Activated CD4-positive, alpha-beta T cell treated with anti-CD3 and anti-CD28 coated beads, Interleukin-2, amount 50 U/mL, for 48 hours (primary cell): ENCODE results near the gene KLRD1.
"Not testable (repeated sequence)": the region's sequence is repeated elsewhere in the genome, so short reads cannot be mapped to it uniquely, and the experiment has no call there.

Source experiments
- DNase-seq, 2 experiments: peaks; one replicate each; pipeline ENCODE4 v3.0.0-alpha.2; 2020

Gene KLRD1

GRCh38 chr12:10369557-10370415 is 62.1 kb downstream of the KLRD1 start:
- DNase-seq: no peak

- not testable (repeated sequence) for DNase-seq
Measured at GRCh38 chr12:10371893-10372535, 64.3 kb downstream of the KLRD1 start.

GRCh38 chr12:10372559-10372958 is 64.9 kb downstream of the KLRD1 start:
- no peak for DNase-seq

- DNase-seq: no peak
Measured at GRCh38 chr12:10374624-10375018, 67.0 kb downstream of the KLRD1 start.

DNA sequence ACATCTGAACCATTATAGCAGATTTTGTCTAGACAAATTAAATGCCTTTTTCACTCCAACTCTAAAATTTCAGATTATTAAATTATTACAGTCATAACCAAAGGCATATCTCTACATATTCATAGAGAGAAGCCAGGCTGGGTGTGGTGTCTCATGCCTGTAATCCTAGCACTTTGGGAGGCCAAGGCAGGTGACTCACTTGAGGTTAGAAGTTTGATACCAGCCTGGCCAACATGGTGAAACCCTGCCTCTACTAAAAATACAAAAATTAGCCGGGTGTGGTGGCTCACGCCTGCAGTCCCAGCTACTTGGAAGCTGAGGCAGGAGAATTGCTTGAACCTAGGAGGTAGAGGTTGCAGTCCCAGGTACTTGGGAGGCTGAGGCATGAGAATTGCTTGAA is 71.1 kb downstream of the KLRD1 start:
- not testable (repeated sequence) for DNase-seq
